SK-N-MC (cell line): ENCODE results near the gene CALN1.

Experiments used
- EZH2 ChIP-seq: fragments of 200-600 bp; sonication (generic); IDR thresholded peaks from one replicate; pipeline ENCODE4 v1.6.1; 2017; ENCODE audit warnings: antibody characterized with exemption
- POLR2AphosphoS5 ChIP-seq: IDR thresholded peaks from 2 replicates; pipeline ENCODE4 v1.6.1; 2012; ENCODE audit warnings: mild to moderate bottlenecking, low read depth, low read length, borderline replicate concordance

DNA sequence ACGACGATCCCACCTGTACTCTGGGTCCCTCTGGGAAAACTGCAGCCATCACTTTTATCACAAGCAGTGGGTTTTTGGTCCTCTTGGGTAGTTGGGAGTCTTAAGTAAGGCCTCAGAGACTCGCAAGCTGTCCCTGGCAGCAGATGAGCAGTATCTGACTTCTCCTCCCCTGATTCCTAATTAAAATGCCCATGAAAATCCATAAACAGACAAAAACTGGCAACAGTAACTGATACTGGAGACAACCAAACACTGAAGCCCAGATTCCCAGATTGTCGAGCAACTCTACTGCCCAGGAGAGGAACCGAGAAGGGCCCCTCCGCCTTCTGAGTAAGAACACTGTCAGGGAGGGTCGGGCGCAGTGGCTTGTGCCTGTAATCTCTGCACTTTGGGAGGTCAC lies 333.8 kb downstream of the CALN1 start:
- TF ChIP-seq POLR2AphosphoS5 = no peak
- no peak for TF ChIP-seq EZH2
